ENCODE results near the gene NDUFB10.

Gene NDUFB10

GRCh38 chr16:1985466-1986150, 26.3 kb downstream of the NDUFB10 start:
- Mint-ChIP-seq H3K4me3 (peak overlapping the region; percentile 80), H3K27me3 (peaks cover 78% of the 10 kb centered on the region), H3K4me1 (peaks cover 31% of the 10 kb centered on the region), H3K27ac (peak overlapping the region; percentile 19), H3K36me3 (peaks cover 13% of the 10 kb centered on the region), H3K9me3 (no peaks in the 10 kb centered on the region)
- CTCF ChIA-PET: interaction anchor here (1.3 to 1.7 kb wide), 2 partner anchors 14 to 17 kb away, joined by 3 to 5 read pairs; partner anchors contain the start of gene TBL3
- no peak for DNase-seq

DNA sequence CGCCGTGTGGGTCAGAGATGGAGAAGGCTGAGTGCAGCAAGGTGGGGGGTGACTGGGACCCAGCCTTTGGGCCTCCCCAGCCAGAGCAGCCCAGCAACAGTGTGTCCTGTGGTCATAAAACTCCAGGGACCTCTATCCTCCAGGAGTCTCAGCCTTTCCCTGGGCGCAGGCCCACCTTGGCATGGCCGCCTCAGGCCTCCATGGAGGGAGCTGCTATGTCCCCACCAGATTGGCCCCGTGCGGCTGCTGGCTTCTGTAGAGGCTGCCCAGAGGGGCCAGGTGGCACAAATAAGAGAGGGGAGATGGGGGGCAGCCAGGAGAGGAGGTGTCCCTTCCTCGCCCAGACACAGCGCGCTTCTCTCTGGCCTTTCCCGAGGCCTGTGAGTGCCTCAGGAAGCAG, 27.9 kb downstream of the NDUFB10 start:
- Mint-ChIP-seq H3K4me1 (peaks cover 41% of the 10 kb centered on the region), H3K27ac (no peak overlapping the region), H3K27me3 (peaks cover 77% of the 10 kb centered on the region), H3K36me3 (peaks cover 13% of the 10 kb centered on the region), H3K9me3 (no peaks in the 10 kb centered on the region), H3K4me3 (no peak overlapping the region)
- no peak for DNase-seq
- CTCF ChIA-PET: interaction anchor here (0.6 to 1.9 kb wide), 2 partner anchors 17 to 408 kb away, joined by 3 to 5 read pairs; no protein-coding TSS in a partner anchor

DNA sequence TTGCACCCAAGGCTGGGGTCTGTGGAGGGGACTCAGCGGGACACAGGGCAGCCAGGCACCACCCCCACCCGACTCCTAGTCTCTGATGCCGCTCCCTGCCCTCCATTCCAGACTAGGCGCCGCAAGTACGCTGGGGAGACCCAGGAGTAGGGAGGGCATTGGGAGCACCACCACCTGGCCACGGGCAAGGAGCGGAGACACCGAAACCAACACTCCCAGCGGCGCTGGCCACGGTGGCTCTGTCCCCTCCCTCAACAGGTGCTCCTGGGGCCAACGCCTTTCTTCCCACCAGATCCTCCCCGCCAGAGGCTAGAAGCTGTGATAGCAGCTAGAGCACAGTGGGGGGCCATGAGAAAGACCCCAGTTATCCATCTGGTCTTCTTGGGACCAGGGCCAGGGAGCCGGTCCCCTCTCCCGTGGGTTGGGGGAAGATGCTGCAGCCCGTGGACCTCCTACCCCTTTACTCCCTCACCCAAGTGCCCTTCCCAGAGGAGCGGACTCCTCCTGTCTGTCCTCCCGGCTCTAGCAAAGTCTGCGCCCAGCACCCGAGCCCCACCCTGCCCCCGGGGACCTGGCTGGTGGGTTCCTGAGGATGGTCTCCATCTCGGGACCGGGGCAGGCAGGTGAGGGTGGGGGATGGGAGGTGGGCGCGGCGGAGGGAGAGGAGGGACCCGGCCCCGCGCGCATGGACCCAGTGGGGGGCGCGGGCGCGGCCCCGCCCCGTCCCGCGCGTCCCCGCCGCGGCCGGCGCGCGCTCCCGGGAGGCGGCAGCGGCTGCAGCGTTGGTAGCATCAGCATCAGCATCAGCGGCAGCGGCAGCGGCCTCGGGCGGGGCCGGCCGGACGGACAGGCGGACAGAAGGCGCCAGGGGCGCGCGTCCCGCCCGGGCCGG, 30.1 kb downstream of the NDUFB10 start, which contains the start of gene SYNGR3:
Gene SYNGR3, plus strand, starts transcription at position 762 of the 892 bp plus-strand sequence. CDS start 133 bp downstream, outside the sequence.
- Mint-ChIP-seq H3K4me1 (peaks cover 38% of the 10 kb centered on the region), H3K27me3 (peaks cover 63% of the 10 kb centered on the region), H3K36me3 (peaks cover 11% of the 10 kb centered on the region), H3K9me3 (no peaks in the 10 kb centered on the region), H3K27ac (no peak within 1 kb of the TSS), H3K4me3 (peak within 1 kb of the TSS; percentile 65)
- CTCF ChIA-PET: interaction anchor here (1.4 kb wide), 1 partner anchor 15 kb away, joined by 3 read pairs; no protein-coding TSS in a partner anchor
- DNase-seq: no peak

GRCh38 chr16:1990101-1990350, 30.7 kb downstream of the NDUFB10 start:
- Mint-ChIP-seq H3K27ac (no peak overlapping the region), H3K9me3 (no peaks in the 10 kb centered on the region), H3K4me1 (peaks cover 32% of the 10 kb centered on the region), H3K27me3 (peaks cover 60% of the 10 kb centered on the region), H3K4me3 (no peak overlapping the region), H3K36me3 (peaks cover 11% of the 10 kb centered on the region)
- DNase-seq: no peak
- CTCF ChIA-PET: no interaction called here

DNA sequence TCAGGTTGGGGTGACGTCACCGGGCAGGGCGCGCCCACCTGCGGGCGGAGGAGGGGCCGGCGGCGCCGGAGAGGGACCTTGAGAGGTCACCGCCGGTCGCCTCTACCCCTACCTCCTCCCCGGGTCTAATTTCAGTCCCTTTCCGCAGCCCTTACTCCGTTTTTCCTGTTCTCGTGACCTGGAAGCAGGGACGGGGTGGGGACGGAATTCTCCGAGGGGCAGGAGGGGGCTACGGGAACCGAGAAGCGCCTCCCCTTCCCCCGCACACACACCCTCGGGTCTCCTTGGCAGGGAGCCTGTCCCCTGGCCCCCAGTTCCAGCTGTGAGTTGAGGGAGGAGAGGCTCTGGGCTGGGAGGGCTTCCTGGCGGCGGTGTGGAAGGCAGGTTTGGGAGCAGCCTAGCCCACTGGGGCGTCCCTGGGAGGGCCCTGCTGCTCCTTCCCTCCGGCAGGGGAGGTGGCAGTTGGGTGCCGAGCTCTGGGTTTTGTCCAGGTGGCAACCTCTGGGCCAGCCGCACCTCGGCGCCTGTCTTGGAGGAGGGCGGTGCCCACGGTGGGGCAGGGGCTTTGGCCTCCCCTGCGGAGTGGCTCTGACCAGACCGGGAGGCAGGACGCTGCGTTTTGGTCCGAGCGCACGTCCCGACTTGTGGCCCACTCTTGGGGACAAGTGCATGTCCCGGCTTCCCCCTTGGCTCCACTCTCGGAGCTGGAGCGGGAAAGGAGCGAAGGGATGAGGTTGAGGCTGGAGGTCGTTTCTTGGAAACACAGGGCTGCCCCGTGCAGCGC, 31.2 kb downstream of the NDUFB10 start:
- Mint-ChIP-seq H3K27ac (peak overlapping the region; percentile 69), H3K4me1 (peaks cover 27% of the 10 kb centered on the region), H3K4me3 (peak overlapping the region; percentile 65), H3K36me3 (peaks cover 11% of the 10 kb centered on the region), H3K27me3 (peaks cover 60% of the 10 kb centered on the region), H3K9me3 (no peaks in the 10 kb centered on the region)
- peak; percentile 63 for DNase-seq
- CTCF ChIA-PET: interaction anchor here (1.6 kb wide), 1 partner anchor 13 kb away, joined by 8 read pairs; no protein-coding TSS in a partner anchor

GRCh38 chr16:1991135-1991551, 31.8 kb downstream of the NDUFB10 start:
- Mint-ChIP-seq H3K27me3 (peaks cover 60% of the 10 kb centered on the region), H3K4me3 (peak overlapping the region; percentile 65), H3K36me3 (peaks cover 11% of the 10 kb centered on the region), H3K9me3 (no peaks in the 10 kb centered on the region), H3K27ac (peak overlapping the region; percentile 69), H3K4me1 (peaks cover 23% of the 10 kb centered on the region)
- CTCF ChIA-PET: interaction anchor here (1.6 kb wide), 1 partner anchor 13 kb away, joined by 8 read pairs; no protein-coding TSS in a partner anchor
- peak; percentile 61 for DNase-seq

GRCh38 chr16:1991588-1991947, 32.2 kb downstream of the NDUFB10 start:
- H3K4me1 Mint-ChIP-seq: peaks cover 23% of the 10 kb centered on the region

GRCh38 chr16:1991948-1992703, 32.8 kb downstream of the NDUFB10 start:
- Mint-ChIP-seq H3K27ac (peak overlapping the region; percentile 58), H3K27me3 (peaks cover 51% of the 10 kb centered on the region), H3K4me3 (peak overlapping the region; percentile 65), H3K4me1 (peaks cover 23% of the 10 kb centered on the region), H3K36me3 (peaks cover 2% of the 10 kb centered on the region), H3K9me3 (no peaks in the 10 kb centered on the region)
- CTCF ChIA-PET: interaction anchor here (1.6 kb wide), 1 partner anchor 12 kb away, joined by 8 read pairs; no protein-coding TSS in a partner anchor
- DNase-seq: peak; percentile 99

More at GRCh38 chr16:1991588-1991947, 32.2 kb downstream of the NDUFB10 start:
- H3K9me3 Mint-ChIP-seq: no peaks in the 10 kb centered on the region
- peaks cover 7% of the 10 kb centered on the region for H3K36me3 Mint-ChIP-seq
- peak overlapping the region; percentile 65 for H3K4me3 Mint-ChIP-seq
- H3K27ac Mint-ChIP-seq: peak overlapping the region; percentile 35
- peaks cover 56% of the 10 kb centered on the region for H3K27me3 Mint-ChIP-seq
- CTCF ChIA-PET: interaction anchor here (1.6 kb wide), 1 partner anchor 12 kb away, joined by 8 read pairs; no protein-coding TSS in a partner anchor
- DNase-seq: no peak

GRCh38 chr16:1992704-1993317, 33.5 kb downstream of the NDUFB10 start:
- Mint-ChIP-seq H3K36me3 (peaks cover 5% of the 10 kb centered on the region), H3K27me3 (peaks cover 47% of the 10 kb centered on the region), H3K9me3 (no peaks in the 10 kb centered on the region), H3K4me3 (no peak overlapping the region), H3K4me1 (peaks cover 25% of the 10 kb centered on the region), H3K27ac (no peak overlapping the region)
- DNase-seq: no peak
- CTCF ChIA-PET: interaction anchor here (2.2 kb wide), 1 partner anchor 11 kb away, joined by 18 read pairs; no protein-coding TSS in a partner anchor

- Mint-ChIP-seq H3K27ac (peak overlapping the region; percentile 69), H3K9me3 (no peaks in the 10 kb centered on the region), H3K36me3 (peaks cover 5% of the 10 kb centered on the region), H3K4me3 (no peak overlapping the region), H3K27me3 (peaks cover 38% of the 10 kb centered on the region), H3K4me1 (peaks cover 23% of the 10 kb centered on the region)
- CTCF ChIA-PET: interaction anchor here (1.0 to 2.2 kb wide), 2 partner anchors 10 to 23 kb away, joined by 3 to 18 read pairs; no protein-coding TSS in a partner anchor
- no peak for DNase-seq
Observed at GRCh38 chr16:1993731-1994131, 34.4 kb downstream of the NDUFB10 start.

DNA sequence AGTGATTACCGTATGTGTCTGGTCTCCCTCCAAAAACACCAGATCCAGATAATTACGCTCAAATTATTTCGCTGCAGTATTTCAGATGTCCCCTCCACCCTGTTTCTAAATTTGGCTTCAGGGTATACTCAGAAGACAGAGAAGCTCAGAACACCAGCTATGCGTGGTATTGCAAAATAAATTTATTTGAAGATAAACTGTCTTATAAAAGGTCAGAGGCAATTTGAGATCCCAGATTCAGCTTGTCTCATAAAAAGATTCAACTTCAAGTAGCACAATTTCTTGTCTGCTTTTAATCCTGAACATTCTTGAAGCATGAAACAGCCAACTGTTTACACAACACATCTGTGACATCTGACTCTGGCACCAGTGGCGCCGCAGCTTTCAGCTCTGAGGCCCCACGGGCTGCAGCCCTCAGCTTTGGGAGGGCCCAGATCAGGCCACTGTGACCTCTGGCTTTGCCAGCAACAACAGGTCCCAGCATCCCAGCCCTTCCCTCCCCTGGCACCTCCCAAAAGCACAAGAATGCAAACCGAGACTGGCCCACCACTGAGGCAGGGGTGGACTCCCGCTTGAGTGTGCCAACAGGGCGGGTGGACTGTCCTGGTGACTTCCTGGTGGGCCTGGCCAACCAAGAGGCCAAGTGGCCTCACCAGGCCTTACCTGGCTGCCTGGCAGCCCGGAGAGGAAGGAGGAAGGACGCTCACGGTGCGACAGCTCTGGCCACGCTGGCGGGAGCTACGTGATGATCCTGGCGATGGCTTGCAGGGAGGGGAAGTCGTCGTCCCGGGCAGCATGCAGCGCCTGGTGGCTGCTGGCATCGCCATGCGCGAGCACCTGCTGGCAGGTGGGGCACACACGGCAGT, 38.4 kb downstream of the NDUFB10 start:
- Mint-ChIP-seq H3K4me3 (no peak overlapping the region), H3K27ac (no peak overlapping the region), H3K4me1 (peaks cover 5% of the 10 kb centered on the region), H3K36me3 (peaks cover 19% of the 10 kb centered on the region), H3K9me3 (no peaks in the 10 kb centered on the region), H3K27me3 (peaks cover 9% of the 10 kb centered on the region)
- DNase-seq: no peak
- CTCF ChIA-PET: interaction anchor here (1.3 kb wide), 1 partner anchor 143 kb away, joined by 3 read pairs; no protein-coding TSS in a partner anchor

- Mint-ChIP-seq H3K27ac (no peak overlapping the region), H3K27me3 (peaks cover 5% of the 10 kb centered on the region), H3K4me1 (peaks cover 5% of the 10 kb centered on the region), H3K36me3 (peaks cover 20% of the 10 kb centered on the region), H3K9me3 (no peaks in the 10 kb centered on the region), H3K4me3 (no peak overlapping the region)
- CTCF ChIA-PET: no interaction called here
- no peak for DNase-seq
Observed at GRCh38 chr16:1998360-1998835, 39.1 kb downstream of the NDUFB10 start.

Measured in activated naive CD4-positive, alpha-beta T cell treated with anti-CD3 and anti-CD28 coated beads, Interleukin-2, amount 10 ng/mL, durations not matched to agents 7 days and 5 days (primary cell).